ENCODE results near the gene DTX2. TPM values are rescaled to one million over a fixed set of nuclear protein-coding genes. Genes with fewer than 3 reads are reported as not detected.
"Not testable (repeated sequence)": the region's sequence is repeated elsewhere in the genome, so short reads cannot be mapped to it uniquely, and the experiment has no call there.

Gene DTX2
- total RNA-seq, 1 experiment from 2014 or later: 37.4 TPM

DNA sequence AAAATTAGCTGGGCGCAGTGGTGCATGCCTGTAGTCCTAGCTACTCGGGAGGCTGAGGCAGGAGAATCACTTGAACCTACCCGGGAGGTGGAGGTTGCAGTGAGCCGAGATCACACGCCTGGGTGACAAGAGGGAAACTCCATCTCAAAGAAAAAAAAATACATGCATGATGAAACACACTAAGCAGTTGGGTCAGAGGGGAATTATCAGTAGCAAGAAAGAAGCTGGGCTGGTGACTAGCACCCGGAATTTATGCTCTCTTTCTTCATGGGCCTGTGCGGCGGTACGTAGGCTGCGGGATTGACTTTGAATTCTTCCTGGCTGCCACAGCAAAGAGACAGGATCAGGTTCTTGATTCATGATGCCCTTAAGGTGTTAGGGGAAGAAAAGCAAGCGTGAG, 18.1 kb downstream of the DTX2 start:
- RAD21 ChIA-PET (ENCODE audit: low non-redundant PET in 1 of 2, low total read pairs in 2 of 2, uncharacterized antibody in 2 of 2, unreplicated experiment in 2 of 2); H3K4me3 ChIP-seq (replicated peaks in 1 of 2; ENCODE audit: low read depth in 1 of 2, low read length in 2 of 2); H3K4me1 ChIP-seq (ENCODE audit: control insufficient read depth in 1 of 2, insufficient read depth in 2 of 2, low read length in 2 of 2); H3K27ac ChIP-seq (ENCODE audit: low read depth, low read length); ATAC-seq; POLR2A ChIA-PET; H2AFZ ChIP-seq (ENCODE audit: low read depth, low read length, poor library complexity, severe bottlenecking); intact Hi-C loops (cut with micrococcal nuclease); H4K20me1 ChIP-seq (ENCODE audit: insufficient read depth); CTCF ChIA-PET; H3K36me3 ChIP-seq (ENCODE audit: control insufficient read depth in 1 of 2, insufficient read depth in 2 of 2, low read length in 2 of 2); H3K79me2 ChIP-seq (ENCODE audit: insufficient read depth, low read length); DNase-seq (ENCODE audit: low read depth, low spot score); H3K9me3 ChIP-seq (ENCODE audit: control insufficient read depth in 1 of 2, insufficient read depth in 1 of 2, low read depth in 1 of 2, low read length in 2 of 2); H3K9ac ChIP-seq (ENCODE audit: low read length); H3K9me2 ChIP-seq (ENCODE audit: insufficient read depth); H3K27me3 ChIP-seq (ENCODE audit: insufficient read depth, low read length); H3K4me2 ChIP-seq (ENCODE audit: low read length); BruUV-seq (replicated peaks): not testable (repeated sequence)

DNA sequence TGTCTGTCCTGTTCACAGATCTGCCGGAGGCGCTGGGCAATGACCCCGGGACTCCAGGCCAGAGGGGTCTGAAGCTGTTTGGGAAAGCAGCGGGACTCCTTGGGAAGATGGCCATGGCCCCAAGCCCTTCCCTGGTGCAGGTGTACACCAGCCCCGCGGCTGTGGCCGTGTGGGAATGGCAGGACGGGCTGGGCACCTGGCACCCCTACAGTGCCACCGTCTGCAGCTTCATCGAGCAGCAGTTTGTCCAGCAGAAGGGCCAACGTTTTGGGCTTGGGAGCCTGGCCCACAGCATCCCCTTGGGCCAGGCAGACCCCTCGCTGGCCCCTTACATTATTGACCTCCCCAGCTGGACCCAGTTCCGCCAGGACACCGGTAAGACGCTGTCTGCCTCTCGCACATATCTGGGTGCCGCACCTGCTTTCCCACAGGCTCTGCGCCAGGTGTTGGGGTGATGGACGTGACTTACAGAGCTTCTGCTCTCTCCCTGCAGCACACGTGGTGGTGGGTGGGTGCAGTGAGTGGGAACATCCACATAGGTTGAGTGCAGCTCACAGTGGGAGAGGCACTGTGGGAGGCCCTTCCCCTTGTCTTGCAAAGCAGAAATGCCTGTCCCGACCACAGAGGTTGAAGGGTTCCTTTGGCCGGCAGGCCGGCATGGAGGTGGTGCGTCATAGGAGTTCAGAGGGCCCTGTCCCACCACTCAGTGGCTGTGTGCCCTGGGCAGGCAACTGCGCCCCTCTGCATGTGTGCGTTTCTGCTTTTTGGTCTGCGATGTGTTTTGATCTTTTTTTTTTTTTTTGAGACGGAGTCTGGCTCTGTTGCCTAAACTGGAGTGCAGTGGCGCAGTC, 19.1 kb downstream of the DTX2 start:
- intact Hi-C loops (cut with micrococcal nuclease); H3K4me1 ChIP-seq (ENCODE audit: control insufficient read depth in 1 of 2, insufficient read depth in 2 of 2, low read length in 2 of 2); H3K4me3 ChIP-seq (replicated peaks in 1 of 2; ENCODE audit: low read depth in 1 of 2, low read length in 2 of 2); H2AFZ ChIP-seq (ENCODE audit: low read depth, low read length, poor library complexity, severe bottlenecking); ATAC-seq; BruUV-seq (replicated peaks); H3K4me2 ChIP-seq (ENCODE audit: low read length); H3K9ac ChIP-seq (ENCODE audit: low read length); H4K20me1 ChIP-seq (ENCODE audit: insufficient read depth); H3K9me2 ChIP-seq (ENCODE audit: insufficient read depth); H3K36me3 ChIP-seq (ENCODE audit: control insufficient read depth in 1 of 2, insufficient read depth in 2 of 2, low read length in 2 of 2); H3K27me3 ChIP-seq (ENCODE audit: insufficient read depth, low read length); H3K79me2 ChIP-seq (ENCODE audit: insufficient read depth, low read length); DNase-seq (ENCODE audit: low read depth, low spot score); H3K27ac ChIP-seq (ENCODE audit: low read depth, low read length); POLR2A ChIA-PET; RAD21 ChIA-PET (ENCODE audit: low non-redundant PET in 1 of 2, low total read pairs in 2 of 2, uncharacterized antibody in 2 of 2, unreplicated experiment in 2 of 2); CTCF ChIA-PET; H3K9me3 ChIP-seq (ENCODE audit: control insufficient read depth in 1 of 2, insufficient read depth in 1 of 2, low read depth in 1 of 2, low read length in 2 of 2): not testable (repeated sequence)

DNA sequence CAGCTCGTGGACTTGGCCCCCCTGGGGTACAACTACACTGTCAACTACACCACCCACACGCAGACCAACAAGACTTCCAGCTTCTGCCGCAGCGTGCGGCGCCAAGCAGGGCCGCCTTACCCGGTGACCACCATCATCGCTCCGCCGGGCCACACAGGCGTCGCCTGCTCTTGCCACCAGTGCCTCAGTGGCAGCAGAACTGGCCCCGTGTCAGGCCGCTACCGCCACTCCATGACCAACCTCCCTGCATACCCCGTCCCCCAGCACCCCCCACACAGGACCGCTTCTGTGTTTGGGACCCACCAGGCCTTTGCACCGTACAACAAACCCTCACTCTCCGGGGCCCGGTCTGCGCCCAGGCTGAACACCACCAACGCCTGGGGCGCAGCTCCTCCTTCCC, 21.2 kb downstream of the DTX2 start:
- H4K20me1 ChIP-seq (ENCODE audit: insufficient read depth); H3K9ac ChIP-seq (ENCODE audit: low read length); H3K27ac ChIP-seq (ENCODE audit: low read depth, low read length); H3K36me3 ChIP-seq (ENCODE audit: control insufficient read depth in 1 of 2, insufficient read depth in 2 of 2, low read length in 2 of 2); POLR2A ChIA-PET; DNase-seq (ENCODE audit: low read depth, low spot score); CTCF ChIA-PET; H3K4me2 ChIP-seq (ENCODE audit: low read length); H3K9me2 ChIP-seq (ENCODE audit: insufficient read depth); H3K79me2 ChIP-seq (ENCODE audit: insufficient read depth, low read length); H3K4me3 ChIP-seq (replicated peaks in 1 of 2; ENCODE audit: low read depth in 1 of 2, low read length in 2 of 2); BruUV-seq (replicated peaks); intact Hi-C loops (cut with micrococcal nuclease); H3K27me3 ChIP-seq (ENCODE audit: insufficient read depth, low read length); ATAC-seq; RAD21 ChIA-PET (ENCODE audit: low non-redundant PET in 1 of 2, low total read pairs in 2 of 2, uncharacterized antibody in 2 of 2, unreplicated experiment in 2 of 2); H3K9me3 ChIP-seq (ENCODE audit: control insufficient read depth in 1 of 2, insufficient read depth in 1 of 2, low read depth in 1 of 2, low read length in 2 of 2); H2AFZ ChIP-seq (ENCODE audit: low read depth, low read length, poor library complexity, severe bottlenecking); H3K4me1 ChIP-seq (ENCODE audit: control insufficient read depth in 1 of 2, insufficient read depth in 2 of 2, low read length in 2 of 2): not testable (repeated sequence)

DNA sequence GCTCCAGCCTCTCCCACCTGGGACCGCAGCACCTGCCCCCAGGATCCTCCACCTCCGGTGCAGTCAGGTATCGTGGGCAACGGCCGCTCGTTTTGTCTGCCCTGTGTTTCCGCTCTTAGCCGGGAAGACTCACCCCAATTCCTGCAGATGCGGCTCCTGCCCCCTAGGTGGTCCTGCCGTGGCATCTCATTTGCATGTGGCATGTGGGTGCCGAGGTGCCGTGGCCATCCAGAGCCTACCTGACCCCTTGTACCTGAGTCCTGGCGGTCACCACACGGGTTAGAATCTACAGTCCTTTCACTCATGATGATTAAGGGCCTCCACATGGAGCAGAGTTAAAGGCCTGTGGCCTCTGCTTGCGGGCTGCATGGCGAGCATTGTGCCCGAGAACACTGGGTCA, 21.6 kb downstream of the DTX2 start:
- RAD21 ChIA-PET (ENCODE audit: low non-redundant PET in 1 of 2, low total read pairs in 2 of 2, uncharacterized antibody in 2 of 2, unreplicated experiment in 2 of 2); H3K9ac ChIP-seq (ENCODE audit: low read length); H3K36me3 ChIP-seq (ENCODE audit: control insufficient read depth in 1 of 2, insufficient read depth in 2 of 2, low read length in 2 of 2); intact Hi-C loops (cut with micrococcal nuclease); H3K27me3 ChIP-seq (ENCODE audit: insufficient read depth, low read length); POLR2A ChIA-PET; H4K20me1 ChIP-seq (ENCODE audit: insufficient read depth); DNase-seq (ENCODE audit: low read depth, low spot score); H3K9me3 ChIP-seq (ENCODE audit: control insufficient read depth in 1 of 2, insufficient read depth in 1 of 2, low read depth in 1 of 2, low read length in 2 of 2); ATAC-seq; H3K4me1 ChIP-seq (ENCODE audit: control insufficient read depth in 1 of 2, insufficient read depth in 2 of 2, low read length in 2 of 2); H3K27ac ChIP-seq (ENCODE audit: low read depth, low read length); H3K9me2 ChIP-seq (ENCODE audit: insufficient read depth); H3K79me2 ChIP-seq (ENCODE audit: insufficient read depth, low read length); CTCF ChIA-PET; H3K4me3 ChIP-seq (replicated peaks in 1 of 2; ENCODE audit: low read depth in 1 of 2, low read length in 2 of 2); BruUV-seq (replicated peaks); H2AFZ ChIP-seq (ENCODE audit: low read depth, low read length, poor library complexity, severe bottlenecking); H3K4me2 ChIP-seq (ENCODE audit: low read length): not testable (repeated sequence)

All from HCT116 (cell line).